T-helper 17 cell (primary cell): ENCODE data around the gene PXT1. TPM values are rescaled to one million over a fixed set of nuclear protein-coding genes. Genes with fewer than 3 reads are reported as not detected.
"Not testable (repeated sequence)": the region's sequence is repeated elsewhere in the genome, so short reads cannot be mapped to it uniquely, and the experiment has no call there.

ENCODE experiments used
- ATAC-seq: fragments of 150-1000 bp; cut with Tn5 transposase; 2 replicates; pipeline ENCODE4 v1.10.0; 2021; ENCODE audit warnings: mild to moderate bottlenecking, moderate library complexity
- DNase-seq, 3 donors: peaks; one replicate each; pipeline versions ENCODE4 v3.0.0 to v3.0.0-alpha.2; 2020 to 2021
- H3K9me3 ChIP-seq: one replicate; pipeline ENCODE4 v1.7.0; 2013; ENCODE audit warnings: low read length, mild to moderate bottlenecking; ENCODE audit not compliant: control insufficient read depth, poor library complexity, severe bottlenecking
- H3K27ac Mint-ChIP-seq: one replicate; pipeline ENCODE4 v1.8.0; 2022; ENCODE audit warnings: mild to moderate bottlenecking, moderate library complexity, mixed read lengths
- H3K27me3 Mint-ChIP-seq: one replicate; pipeline ENCODE4 v1.8.0; 2022; ENCODE audit warnings: mixed read lengths
- H3K36me3 Mint-ChIP-seq: one replicate; pipeline ENCODE4 v1.8.0; 2022; ENCODE audit warnings: low read depth, mixed read lengths
- H3K4me1 Mint-ChIP-seq: one replicate; pipeline ENCODE4 v1.8.0; 2022; ENCODE audit warnings: mild to moderate bottlenecking, mixed read lengths
- H3K4me3 Mint-ChIP-seq: one replicate; pipeline ENCODE4 v1.8.0; 2022; ENCODE audit warnings: mild to moderate bottlenecking, moderate library complexity, mixed read lengths
- total RNA-seq, 4 donors: library from RNA in 2 of 4; stranded (reverse) in 2 of 4; gene quantifications; one replicate each; pipeline ENCODE4 v1.2.3 and lab custom pipeline; 2022 to 2026

Gene PXT1, protein sequence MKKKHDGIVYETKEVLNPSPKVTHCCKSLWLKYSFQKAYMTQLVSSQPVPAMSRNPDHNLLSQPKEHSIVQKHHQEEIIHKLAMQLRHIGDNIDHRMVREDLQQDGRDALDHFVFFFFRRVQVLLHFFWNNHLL
- total RNA-seq (under 1 TPM; 0.30 to 0.60 TPM), total RNA-seq (lab: John Stamatoyannopoulos, UW) (0.12 to 1.3 reads per million in 2 donors)

DNA sequence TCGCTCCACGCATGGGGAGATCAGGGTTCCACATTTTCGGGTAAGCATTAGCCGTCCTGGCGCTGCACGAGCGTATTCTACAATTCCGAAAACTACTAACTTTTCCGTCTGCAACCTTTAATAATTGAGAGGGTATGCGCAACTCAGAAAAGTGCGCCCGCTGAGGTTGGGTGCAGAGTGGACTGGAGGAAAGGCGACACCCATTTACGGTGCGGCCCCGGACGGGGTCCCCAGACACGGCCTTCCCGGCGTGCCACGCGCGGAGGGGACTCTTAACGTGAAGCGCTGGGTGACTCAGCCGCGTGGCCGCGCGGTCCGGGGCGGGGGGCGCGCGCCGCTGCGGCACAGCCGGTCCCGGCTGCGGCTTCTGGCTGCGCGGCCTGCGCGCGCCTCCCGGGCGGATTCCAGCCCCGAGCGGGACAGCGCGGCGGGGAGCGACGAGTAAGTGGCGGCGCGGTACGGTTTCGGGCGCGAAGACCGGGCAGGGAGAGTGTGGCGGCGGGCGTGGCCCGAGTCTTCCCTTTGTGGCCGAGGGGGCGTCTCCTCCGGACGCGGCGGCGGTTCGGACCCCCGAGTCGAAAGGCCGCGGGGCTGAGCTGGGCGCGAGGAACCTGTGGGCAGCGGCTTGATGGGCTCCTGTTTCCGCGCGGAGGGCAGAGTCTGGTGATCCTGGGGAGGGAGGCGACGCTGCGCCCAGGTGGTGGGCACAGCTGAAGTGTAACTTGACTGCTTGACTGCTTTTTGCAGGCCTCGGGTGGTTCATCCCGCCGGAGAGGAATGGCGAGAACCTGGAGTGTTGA, at the start of gene PXT1, which contains the start of gene KCTD20:
TSS of gene PXT1 (minus strand) at position 184 of the 800 bp plus-strand sequence. CDS start 16,772 bp downstream, outside the sequence.
TSS of gene KCTD20 (plus strand) at position 330 of the 800 bp plus-strand sequence. CDS start 27,098 bp downstream, outside the sequence.
- Mint-ChIP-seq H3K36me3 (no peaks in the 10 kb centered on the region), H3K4me3 (peak within 1 kb of the TSS; percentile 93), H3K27me3 (no peaks in the 10 kb centered on the region), H3K4me1 (peaks cover 30% of the 10 kb centered on the region), H3K27ac (peak within 1 kb of the TSS; percentile 96)
- peak; percentile 73 to 78 (median 77) for DNase-seq
- no peaks in the 10 kb centered on the region for H3K9me3 ChIP-seq
- ATAC-seq, result peak; percentile 89

DNA sequence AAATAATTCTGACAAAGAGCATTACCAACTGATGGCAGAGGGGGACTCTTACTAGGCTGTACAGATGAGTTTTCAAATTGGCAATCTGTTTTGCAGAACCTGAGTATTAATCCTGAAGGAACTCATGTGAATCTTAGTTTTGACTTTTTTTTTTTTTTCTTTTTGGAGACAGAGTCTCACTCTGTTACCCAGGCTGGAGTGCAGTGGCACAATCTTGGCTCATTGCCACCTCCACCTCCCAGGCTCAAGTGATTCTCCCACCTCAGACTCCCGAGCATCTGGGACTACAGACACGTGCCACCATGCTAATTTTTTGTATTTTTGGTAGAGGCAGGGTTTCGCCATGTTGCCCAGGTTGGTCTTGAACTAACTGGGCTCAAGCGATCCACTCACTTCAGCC, 49.4 kb upstream of the PXT1 start:
- H3K27ac Mint-ChIP-seq, result peak overlapping the region; percentile 11
- DNase-seq, result no peak
- H3K4me1 Mint-ChIP-seq, result peaks cover 13% of the 10 kb centered on the region
- no peaks in the 10 kb centered on the region for H3K27me3 Mint-ChIP-seq
- no peak overlapping the region for H3K4me3 Mint-ChIP-seq
- H3K9me3 ChIP-seq, result no peaks in the 10 kb centered on the region
- no peak for ATAC-seq
- H3K36me3 Mint-ChIP-seq, result no peaks in the 10 kb centered on the region

DNA sequence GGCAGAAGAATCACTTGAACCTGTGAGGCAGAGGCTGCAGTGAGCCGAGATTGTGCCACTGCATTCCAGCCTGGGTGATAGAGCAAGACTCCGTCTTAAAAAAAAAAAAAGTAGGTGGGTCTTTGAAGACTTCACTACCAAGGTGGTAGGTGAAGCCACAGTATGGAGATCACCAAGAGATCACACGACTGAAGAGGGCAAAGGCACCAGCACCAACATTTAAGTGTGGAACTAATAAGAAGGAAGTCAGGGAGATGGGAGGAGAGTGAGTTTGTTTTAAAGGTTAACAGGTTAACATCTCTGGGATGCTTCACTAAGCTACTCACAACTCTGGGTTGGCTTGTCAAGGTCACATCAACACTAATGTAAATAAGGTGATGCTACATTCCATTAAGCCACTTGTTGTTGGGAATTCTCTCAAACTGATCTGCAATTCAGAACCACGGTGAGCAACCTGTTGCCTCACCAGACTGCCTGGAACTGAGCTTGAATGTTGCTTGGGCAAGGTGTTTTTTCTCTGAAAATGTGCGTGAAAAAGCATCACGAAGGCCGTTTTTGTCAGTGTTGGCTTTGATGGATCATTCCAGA, 48.8 kb upstream of the PXT1 start:
- no peak for DNase-seq
- no peak for ATAC-seq
- Mint-ChIP-seq H3K4me3 (no peak overlapping the region), H3K36me3 (no peaks in the 10 kb centered on the region), H3K27ac (no peak overlapping the region), H3K4me1 (peaks cover 13% of the 10 kb centered on the region), H3K27me3 (no peaks in the 10 kb centered on the region)
- H3K9me3 ChIP-seq, result no peaks in the 10 kb centered on the region

DNA sequence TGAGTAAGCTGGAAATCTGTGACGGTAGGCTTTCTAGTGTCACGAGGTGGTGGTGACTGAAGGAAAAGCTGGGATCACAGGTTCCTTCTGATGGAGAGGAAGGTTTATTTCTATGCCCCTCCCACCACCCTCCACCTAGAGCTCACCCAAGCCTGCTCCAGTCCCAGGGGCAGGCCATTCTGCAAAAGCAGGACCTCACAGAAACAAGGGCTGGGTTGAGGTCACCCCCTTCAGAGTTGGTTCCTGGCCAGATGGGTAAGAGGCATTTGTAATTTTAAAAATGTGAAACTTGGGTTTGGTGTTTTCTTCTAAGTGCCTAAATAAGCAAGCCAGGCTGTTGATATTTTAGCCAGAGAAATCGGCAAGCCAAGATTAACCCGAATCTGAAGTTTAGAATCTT, 46.8 kb upstream of the PXT1 start:
- H3K27me3 Mint-ChIP-seq, result no peaks in the 10 kb centered on the region
- no peaks in the 10 kb centered on the region for H3K9me3 ChIP-seq
- ATAC-seq (no peak), DNase-seq (no peak)
- H3K27ac Mint-ChIP-seq, result peak overlapping the region; percentile 65
- H3K36me3 Mint-ChIP-seq, result no peaks in the 10 kb centered on the region
- no peak overlapping the region for H3K4me3 Mint-ChIP-seq
- H3K4me1 Mint-ChIP-seq, result peaks cover 12% of the 10 kb centered on the region

DNA sequence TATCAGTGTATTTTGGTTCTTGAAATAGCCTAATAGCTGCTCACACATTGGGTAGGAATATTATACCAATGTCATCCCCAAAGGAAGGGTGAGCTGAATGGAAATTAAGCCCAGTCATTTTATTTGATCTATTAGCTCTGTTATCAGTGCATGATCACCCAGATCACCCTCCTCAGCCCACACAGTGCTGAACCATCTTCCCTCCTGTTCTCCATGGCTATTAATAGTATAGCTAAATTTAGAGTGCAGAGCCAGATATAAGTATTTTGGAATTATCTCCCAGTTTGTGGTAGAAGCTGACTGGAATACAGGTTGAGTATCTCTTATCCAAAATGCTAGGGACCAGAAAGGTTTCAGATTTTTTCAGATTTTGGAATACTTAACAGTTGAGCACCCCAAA, 45.6 kb upstream of the PXT1 start:
- DNase-seq, result no peak
- ATAC-seq, result no peak
- Mint-ChIP-seq H3K36me3 (no peaks in the 10 kb centered on the region), H3K4me1 (peaks cover 2% of the 10 kb centered on the region), H3K4me3 (no peak overlapping the region), H3K27ac (no peak overlapping the region), H3K27me3 (no peaks in the 10 kb centered on the region)
- no peaks in the 10 kb centered on the region for H3K9me3 ChIP-seq

DNA sequence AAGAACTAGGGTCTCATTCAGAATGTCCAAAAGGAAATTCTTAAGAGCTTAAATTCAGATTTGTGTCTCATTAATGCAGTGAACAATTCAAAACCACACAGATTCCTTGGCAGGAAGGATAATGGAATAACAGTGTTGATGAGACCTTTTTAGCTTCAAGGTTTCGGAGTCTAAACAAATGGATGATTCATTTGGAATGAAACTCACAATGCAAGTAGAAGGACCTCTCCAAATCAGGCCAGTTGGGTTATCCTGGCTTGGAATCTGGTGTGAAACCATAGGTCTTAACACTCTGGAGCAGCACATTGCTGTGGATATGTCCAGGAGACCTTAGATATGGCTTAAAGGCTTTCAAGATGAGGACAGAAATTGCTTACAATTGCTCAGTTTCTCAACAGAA, 45.0 kb upstream of the PXT1 start:
- no peak for ATAC-seq
- Mint-ChIP-seq H3K27me3 (no peaks in the 10 kb centered on the region), H3K27ac (no peak overlapping the region), H3K4me1 (peaks cover 2% of the 10 kb centered on the region), H3K4me3 (no peak overlapping the region), H3K36me3 (no peaks in the 10 kb centered on the region)
- no peak for DNase-seq
- no peaks in the 10 kb centered on the region for H3K9me3 ChIP-seq

DNA sequence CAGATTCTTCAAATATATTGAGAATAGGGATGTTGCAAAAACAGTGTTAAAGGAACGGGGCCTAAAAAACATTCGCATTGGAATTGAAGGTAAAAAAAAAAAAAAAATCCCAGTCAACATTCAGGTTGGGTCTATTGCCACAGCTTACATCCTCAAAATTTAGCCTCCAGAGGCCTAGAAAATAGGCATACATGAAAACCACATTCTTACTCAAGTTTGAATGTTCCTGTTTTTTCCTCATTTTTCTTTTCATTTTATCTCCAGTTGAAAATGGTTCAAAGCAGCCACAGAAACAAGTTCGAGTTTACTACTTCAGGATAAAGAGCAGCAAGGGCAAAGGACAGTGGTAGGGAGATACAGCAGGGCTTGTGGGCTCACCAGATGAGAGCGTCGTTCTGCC, 42.1 kb upstream of the PXT1 start:
- H3K9me3 ChIP-seq, result no peaks in the 10 kb centered on the region
- DNase-seq (no peak), ATAC-seq (no peak)
- Mint-ChIP-seq H3K4me3 (no peak overlapping the region), H3K27ac (no peak overlapping the region), H3K36me3 (peaks cover 5% of the 10 kb centered on the region), H3K4me1 (peaks cover 2% of the 10 kb centered on the region), H3K27me3 (no peaks in the 10 kb centered on the region)

DNA sequence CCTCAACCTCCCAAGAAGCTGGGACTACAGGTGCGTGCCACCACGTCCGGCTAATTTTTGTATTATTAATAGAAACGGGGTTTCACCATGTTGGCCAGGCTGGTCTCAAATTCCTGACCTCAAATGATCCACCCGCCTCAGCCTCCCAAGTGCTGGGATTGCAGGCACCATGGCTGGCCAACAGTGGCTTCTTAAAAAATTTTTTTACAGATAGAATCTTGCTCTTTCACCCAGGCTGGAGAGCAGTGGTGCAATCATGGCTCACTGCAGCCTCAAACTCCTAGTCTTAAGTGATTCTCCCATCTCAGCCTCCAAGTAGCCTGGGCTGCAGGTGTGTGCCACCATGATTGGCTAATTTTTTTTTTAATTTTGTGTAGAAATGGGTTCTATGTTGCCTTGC, 40.7 kb upstream of the PXT1 start:
- H3K4me1 Mint-ChIP-seq, H3K4me3 Mint-ChIP-seq, DNase-seq, H3K36me3 Mint-ChIP-seq, H3K9me3 ChIP-seq, H3K27ac Mint-ChIP-seq, ATAC-seq, H3K27me3 Mint-ChIP-seq: not testable (repeated sequence)

DNA sequence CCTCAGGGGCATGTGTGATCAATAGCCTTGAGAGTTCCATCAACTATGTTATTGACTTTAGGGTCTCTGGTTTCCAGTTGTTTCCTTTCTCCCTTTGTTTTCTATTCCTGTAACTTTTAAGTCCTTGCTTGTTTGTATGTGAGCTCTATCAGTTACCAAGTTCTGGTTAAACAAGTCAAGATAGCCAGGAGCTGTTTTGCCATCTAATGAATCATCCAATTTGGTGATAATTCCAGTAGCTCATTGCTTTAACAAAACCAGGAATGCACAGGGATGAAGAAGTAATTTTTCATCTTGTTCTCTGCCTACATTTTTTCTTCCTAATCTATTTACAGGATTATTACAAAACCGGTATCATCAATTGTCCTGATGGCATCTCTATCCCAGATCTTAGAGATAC, 36.6 kb upstream of the PXT1 start:
- H3K4me1 Mint-ChIP-seq, result peaks cover 13% of the 10 kb centered on the region
- no peaks in the 10 kb centered on the region for H3K9me3 ChIP-seq
- no peaks in the 10 kb centered on the region for H3K27me3 Mint-ChIP-seq
- ATAC-seq (no peak), DNase-seq (no peak)
- peaks cover 5% of the 10 kb centered on the region for H3K36me3 Mint-ChIP-seq
- H3K27ac Mint-ChIP-seq, result peak overlapping the region; percentile 79
- no peak overlapping the region for H3K4me3 Mint-ChIP-seq

DNA sequence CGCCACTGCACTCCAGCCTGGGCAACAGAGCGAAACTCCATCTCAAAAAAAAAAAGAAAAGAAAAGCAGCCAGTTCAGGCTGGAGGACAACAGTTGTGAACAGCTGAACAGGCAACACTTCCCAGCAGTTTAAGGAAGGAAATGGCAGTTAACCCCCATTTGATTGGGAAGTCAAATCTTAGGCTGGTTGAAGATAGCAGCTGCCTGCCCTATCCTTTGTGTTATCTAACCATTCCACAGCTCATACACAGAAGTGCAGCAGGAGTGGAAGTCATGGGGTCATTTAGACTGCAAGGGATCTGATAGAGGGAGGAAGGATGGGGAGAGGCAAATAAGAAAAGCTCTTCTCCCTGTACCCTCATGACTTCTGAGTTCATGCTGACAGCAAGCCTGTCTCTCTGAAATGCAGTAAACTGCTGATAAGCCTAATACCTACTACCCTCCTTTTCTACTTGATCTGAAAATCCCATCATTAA, 35.4 kb upstream of the PXT1 start:
- no peak overlapping the region for H3K27ac Mint-ChIP-seq
- H3K27me3 Mint-ChIP-seq, result no peaks in the 10 kb centered on the region
- no peak overlapping the region for H3K4me3 Mint-ChIP-seq
- H3K9me3 ChIP-seq, result no peaks in the 10 kb centered on the region
- H3K4me1 Mint-ChIP-seq, result peaks cover 13% of the 10 kb centered on the region
- ATAC-seq (no peak), DNase-seq (no peak)
- peaks cover 5% of the 10 kb centered on the region for H3K36me3 Mint-ChIP-seq

DNA sequence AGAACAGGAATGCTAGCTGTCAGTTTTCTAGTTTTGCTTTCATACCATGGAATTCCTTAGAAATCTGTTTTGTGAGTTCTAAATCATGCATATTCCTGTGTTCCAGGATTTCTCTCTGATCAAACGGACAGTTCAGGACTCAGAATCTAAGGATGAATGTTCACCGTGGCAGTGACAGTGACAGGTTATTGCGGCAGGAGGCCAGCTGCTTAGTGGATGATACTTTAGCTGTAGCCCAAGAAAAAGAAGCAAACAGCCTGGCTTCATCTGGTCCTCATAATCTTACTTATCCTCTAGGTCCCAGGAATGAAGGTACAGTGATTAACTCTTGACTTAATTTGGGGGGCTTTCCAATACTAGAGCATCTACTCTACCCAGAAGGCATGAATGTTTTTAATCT, 27.3 kb upstream of the PXT1 start:
- ATAC-seq (no peak), DNase-seq (no peak)
- H3K9me3 ChIP-seq, result no peaks in the 10 kb centered on the region
- no peaks in the 10 kb centered on the region for H3K36me3 Mint-ChIP-seq
- no peak overlapping the region for H3K27ac Mint-ChIP-seq
- peaks cover 6% of the 10 kb centered on the region for H3K4me1 Mint-ChIP-seq
- no peaks in the 10 kb centered on the region for H3K27me3 Mint-ChIP-seq
- H3K4me3 Mint-ChIP-seq, result no peak overlapping the region

DNA sequence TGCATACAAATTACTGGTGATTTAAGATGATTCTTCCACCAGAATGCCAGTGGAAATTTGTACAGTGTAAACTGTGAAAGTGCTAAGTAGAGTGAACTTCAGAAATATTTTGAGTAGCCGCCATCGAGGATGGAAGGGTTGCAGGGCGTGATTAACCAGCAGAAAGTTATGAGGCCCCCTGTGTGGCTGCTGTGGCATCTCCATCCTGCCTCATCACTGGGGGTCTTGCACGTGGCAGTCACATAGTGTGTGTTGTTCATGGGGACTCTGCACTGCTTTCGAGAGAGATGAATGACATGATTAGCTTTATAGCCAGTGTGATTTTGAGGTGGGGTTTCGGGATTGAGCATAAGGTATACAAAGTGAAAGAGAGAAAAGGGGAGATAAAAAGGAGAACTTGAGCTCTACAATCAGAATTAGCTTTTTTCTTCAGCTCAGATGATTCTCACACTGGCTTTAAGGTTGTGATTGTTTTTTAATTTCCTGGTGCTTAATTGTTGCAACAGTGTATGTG, 26.6 kb upstream of the PXT1 start:
- no peaks in the 10 kb centered on the region for H3K36me3 Mint-ChIP-seq
- no peaks in the 10 kb centered on the region for H3K27me3 Mint-ChIP-seq
- no peak overlapping the region for H3K27ac Mint-ChIP-seq
- no peak for ATAC-seq
- peaks cover 12% of the 10 kb centered on the region for H3K4me1 Mint-ChIP-seq
- DNase-seq, result no peak
- H3K9me3 ChIP-seq, result no peaks in the 10 kb centered on the region
- no peak overlapping the region for H3K4me3 Mint-ChIP-seq

DNA sequence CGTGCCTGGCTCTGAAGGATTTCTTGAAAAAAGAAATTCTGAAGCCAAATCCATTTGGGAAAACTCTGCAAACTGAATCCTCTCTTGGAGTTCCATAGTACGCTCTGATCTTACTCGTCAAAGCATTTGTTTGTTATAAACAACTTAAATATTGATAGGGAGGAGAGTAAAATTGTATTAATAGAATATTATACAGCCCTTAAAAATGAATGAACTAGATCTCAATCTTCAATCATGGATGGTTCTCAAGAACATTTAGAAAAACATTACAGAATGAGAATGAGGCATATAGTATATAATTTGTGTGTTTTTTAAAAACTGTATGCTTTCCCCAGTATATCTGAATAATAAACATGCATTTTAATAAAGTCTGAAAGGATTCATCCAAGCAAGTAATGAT, 25.0 kb upstream of the PXT1 start:
- peak overlapping the region; percentile 11 for H3K27ac Mint-ChIP-seq

More for the DNA sequence above, 25.0 kb upstream of the PXT1 start:
- Mint-ChIP-seq H3K4me3 (no peak overlapping the region), H3K36me3 (no peaks in the 10 kb centered on the region), H3K27me3 (no peaks in the 10 kb centered on the region), H3K4me1 (peaks cover 21% of the 10 kb centered on the region)
- no peak for ATAC-seq
- no peak for DNase-seq
- no peaks in the 10 kb centered on the region for H3K9me3 ChIP-seq
